GM21786 (cell line): ENCODE results near the gene CD83.
"Not testable (repeated sequence)": the region's sequence is repeated elsewhere in the genome, so short reads cannot be mapped to it uniquely, and the experiment has no call there.

Source experiments
- ATAC-seq: cut with Tn5 transposase; IDR thresholded peaks from one replicate; pipeline ENCODE4 v1.9.1; 2021; ENCODE audit not compliant: unreplicated experiment

CD83 gene, protein sequence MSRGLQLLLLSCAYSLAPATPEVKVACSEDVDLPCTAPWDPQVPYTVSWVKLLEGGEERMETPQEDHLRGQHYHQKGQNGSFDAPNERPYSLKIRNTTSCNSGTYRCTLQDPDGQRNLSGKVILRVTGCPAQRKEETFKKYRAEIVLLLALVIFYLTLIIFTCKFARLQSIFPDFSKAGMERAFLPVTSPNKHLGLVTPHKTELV

DNA sequence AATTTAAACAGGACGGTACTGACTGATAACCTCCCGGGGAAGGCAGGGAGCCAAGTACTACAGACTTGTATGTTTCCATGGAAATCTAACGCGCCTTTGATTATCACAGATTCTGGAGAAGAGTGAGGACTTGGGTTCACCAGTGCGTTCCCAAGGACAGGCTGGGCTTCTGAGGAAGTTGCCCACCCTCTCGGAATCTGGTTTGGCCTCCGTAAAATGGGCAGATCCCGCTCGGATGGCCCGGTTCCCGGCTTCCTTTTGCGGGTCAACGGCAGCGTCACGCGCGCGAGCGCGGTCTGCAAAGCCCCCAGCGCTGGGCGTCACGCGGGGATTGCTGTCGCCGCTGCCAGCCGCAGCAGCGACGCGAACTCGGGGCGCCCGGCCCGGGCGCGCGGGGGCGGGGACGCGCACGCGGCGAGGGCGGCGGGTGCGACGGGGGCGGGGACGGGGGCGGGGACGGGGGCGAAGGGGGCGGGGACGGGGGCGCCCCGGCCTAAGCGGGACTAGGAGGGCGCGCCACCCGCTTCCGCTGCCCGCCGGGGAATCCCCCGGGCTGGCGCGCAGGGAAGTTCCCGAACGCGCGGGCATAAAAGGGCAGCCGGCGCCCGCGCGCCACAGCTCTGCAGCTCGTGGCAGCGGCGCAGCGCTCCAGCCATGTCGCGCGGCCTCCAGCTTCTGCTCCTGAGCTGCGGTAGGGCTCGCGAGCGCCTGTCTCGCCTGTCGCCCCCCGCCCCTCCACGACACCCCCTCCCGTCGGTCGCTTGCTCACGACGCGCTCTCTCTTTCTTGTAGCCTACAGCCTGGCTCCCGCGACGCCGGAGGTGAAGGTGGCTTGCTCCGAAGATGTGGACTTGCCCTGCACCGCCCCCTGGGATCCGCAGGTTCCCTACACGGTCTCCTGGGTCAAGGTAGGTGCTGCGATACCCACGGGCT lies at the start of gene CD83:
CD83 (plus strand) TSS at position 615 of the 933 bp plus-strand sequence; CDS start at position 655, 40 bp downstream.
- ATAC-seq: peak; percentile 44

DNA sequence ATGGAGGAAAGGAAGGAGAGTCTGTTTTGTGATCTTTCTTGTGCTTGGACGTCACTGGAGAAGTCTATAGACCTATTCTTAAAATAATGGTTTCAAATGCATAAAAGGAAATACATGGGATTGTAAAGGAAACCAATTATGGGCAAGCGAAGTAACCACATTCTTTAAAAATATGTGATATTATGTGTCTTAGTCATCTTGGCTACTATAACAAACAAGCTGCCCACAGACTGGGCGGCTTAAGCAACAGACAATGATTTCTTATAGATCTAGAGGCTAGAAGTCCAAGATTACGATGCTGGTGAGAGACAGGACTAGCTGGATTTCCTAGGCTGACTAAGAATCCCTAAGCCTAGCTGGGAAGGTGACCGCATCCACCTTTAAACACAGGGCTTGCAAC lies 49.4 kb upstream of the CD83 start:
- no peak for ATAC-seq

DNA sequence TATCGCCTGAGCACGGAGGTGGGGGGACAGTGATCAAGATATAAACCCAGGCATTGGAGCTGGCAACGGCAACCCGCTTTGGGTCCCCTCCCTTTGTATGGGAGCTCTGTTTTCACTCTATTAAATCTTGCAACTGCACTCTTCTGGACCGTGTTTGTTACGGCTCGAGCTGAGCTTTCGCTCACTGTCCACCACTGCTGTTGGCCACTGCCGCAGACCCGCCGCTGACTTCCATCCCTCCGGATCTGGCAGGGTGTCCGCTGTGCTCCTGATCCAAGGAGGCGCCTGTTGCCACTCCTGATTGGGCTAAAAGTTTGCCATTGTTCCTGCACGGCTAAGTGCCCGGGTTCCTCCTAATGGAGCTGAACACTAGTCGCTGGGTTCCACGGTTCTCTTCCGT lies 48.9 kb upstream of the CD83 start:
- no peak for ATAC-seq

DNA sequence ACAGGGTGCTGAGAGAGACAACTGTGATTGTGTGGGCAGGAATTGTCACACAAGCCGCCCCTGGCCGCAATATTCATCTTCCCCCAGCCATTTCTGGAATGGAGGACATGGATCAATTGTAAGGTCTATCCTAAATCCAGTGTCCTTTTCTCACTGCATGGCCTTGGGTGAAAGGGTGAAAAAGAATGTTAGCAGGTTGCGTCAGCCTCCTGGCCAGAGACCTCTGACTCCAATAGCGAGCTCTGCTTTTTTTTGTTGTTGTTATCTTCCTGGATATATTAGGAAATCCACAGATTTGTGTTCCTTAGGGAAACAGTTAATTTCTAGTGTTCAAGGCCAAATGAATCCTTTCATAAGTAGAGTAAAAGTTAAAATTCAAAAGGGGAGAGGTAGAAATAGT lies 47.1 kb upstream of the CD83 start:
- no peak for ATAC-seq

DNA sequence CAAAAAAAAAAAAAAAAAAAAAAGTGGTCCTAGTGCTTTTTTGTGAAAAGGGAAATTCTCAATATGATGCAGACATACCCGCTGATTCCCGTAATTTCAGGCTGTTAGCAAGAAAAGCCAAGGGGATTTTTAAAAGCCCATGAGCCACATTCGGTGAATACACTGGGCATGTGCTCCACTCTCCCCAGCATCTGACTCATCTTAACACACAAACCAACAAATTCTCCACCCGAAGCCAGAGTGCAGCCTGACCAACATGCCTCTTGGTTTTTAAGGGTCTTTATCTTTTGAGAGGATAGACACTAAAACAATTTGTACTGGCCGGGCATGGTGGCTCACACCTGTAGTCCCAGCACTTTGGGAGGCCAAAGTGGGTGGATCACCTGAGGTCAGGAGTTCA lies 45.5 kb upstream of the CD83 start:
- no peak for ATAC-seq

DNA sequence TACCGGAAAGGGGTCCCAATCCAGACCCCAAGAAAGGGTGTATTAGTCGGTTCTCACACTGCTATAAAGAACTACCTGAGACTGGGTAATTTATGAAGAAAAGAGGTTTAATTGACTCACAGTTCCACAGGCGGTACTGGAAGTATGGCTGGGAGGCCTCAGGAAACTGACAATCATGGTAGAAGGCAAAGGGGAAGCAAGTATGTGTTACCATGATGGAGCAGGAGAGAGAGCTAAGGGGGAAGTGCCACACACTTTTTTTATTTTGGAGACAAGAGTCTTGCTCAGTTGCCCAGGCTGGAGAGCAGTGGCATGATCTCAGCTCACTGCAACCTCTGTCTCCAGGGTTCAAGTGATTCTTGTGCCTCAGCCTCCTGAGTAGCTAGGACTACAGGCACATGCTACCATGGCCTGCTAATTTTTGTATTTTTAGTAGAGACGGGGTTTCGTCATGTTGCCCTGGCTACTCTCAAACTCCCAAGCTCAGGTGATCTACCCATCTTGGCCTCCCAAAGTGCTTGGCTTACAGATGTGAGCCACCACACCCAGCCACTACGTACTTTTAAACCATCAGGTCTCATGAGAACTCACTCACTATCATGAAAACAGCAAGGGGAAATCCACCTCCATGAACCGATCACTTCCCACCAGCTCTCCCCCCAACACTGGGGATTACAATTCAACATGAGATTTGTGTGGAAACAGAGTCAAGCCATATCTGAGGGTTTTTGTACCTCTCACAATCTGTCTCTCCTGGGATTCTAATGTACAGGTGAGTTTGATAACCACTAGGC lies 43.8 kb upstream of the CD83 start:
- not testable (repeated sequence) for ATAC-seq

DNA sequence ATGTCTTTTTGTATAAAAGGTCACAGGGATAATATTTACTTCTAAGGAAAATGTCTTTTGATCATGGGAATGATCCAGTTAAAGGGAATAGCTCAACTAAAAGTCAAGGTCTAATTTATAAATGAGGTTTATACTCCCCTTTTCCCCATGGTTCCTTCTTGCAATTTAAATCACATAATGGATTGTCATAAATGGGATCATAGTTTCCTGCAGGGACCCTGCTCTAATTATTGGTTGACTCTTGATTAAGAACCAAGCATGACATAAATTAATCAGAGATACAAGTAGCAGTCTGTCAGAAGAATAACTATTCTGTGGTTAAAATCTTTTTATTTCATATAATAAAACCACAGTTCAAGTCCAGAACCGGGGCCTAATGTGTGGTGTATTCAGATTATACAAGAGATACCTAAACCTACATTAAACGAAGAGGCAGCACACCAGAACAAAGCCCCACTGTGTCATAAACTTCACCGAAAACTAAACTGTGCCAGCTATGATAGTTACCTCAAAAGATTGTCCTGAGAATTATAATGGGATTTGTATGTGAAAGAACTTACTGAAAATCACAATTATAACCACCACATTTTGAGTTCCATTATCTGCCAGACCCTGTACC lies 43.0 kb upstream of the CD83 start:
- peak; percentile 19 for ATAC-seq

DNA sequence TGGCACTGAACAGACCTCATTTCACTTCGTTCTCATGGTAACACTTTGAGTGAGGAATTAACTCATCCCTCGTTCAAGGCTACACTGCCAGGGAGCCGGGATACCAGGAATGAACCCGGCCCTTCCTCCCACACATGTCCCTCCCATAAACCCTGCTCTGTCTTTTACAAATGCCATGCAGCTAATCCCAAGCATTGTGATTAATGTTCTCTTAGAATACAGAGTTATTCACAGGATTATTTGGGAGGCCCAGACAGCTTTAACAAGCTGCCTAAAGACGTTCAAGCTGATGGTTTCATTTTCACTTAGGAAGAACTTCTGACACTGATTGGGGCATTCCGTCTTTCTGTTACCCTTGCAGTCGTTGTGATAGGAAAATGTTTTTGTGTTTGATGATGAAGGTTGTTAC lies 42.5 kb upstream of the CD83 start:
- peak; percentile 75 for ATAC-seq

DNA sequence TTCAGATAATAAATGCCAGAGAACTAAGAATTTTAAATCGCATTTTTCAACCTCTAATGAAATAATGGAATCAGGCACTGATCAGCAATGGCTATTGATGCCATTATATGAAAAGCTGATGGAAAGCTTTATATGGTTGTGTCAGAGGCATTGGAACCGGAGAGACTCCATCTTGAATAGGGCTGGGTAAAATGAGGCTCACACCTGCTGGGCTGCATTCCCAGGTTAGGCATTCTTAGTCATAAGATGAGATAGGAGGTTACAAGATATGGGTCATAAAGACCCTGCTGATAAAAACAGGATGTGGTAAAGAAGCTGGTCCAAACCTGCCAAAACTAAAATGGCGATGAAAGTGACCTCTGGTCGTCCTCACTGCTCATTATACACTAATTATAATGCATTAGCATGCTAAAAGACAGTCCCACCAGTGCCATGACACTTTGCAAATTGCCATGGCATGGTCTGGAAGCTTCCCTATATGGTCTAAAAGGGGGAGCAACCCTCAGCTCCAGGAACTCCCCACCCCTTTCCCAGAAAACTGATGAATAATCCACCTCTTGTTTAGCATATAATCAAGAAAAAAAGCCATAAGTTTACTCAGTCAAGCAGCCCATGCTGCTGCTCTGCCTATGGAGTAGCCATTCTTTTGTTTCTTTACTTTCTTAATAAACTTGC lies 40.2 kb upstream of the CD83 start:
- no peak for ATAC-seq

DNA sequence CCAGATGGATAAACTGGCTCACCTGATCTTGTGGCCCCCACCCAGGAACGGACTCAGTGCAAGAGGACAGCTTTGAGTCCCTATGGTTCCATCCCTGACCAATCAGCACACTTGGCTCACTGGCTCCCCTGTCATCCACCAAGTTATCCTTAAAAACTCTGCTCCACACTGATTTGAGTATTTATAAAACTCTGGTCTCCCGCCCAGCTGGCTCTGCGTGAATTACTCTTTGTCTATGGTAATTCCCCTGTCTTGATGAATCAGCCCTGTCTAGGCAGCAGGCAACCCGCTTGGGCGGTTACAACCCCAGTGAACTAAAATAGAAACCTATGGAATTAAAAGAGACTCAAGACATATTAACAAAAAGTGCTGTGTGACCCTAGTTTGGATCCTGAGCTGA lies 38.1 kb upstream of the CD83 start:
- ATAC-seq: no peak

DNA sequence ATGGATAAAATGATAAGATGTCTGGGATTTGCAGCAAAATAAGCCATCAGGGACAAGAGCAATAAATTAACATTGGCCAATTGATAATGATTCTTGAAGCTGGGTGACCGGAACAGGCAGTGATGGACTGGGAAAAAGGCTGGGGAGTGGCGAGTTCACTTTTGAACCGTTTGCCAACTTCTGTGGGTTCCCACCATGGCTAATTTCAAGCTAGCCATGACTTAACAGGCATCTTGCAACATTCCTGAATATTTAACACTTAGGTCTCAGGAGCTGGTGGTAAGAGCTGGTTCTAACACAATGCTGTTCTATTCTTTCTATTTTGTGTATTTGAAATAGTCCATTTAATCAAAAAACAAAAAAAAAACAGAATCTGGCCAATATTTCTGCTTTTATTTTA lies 37.6 kb upstream of the CD83 start:
- no peak for ATAC-seq

DNA sequence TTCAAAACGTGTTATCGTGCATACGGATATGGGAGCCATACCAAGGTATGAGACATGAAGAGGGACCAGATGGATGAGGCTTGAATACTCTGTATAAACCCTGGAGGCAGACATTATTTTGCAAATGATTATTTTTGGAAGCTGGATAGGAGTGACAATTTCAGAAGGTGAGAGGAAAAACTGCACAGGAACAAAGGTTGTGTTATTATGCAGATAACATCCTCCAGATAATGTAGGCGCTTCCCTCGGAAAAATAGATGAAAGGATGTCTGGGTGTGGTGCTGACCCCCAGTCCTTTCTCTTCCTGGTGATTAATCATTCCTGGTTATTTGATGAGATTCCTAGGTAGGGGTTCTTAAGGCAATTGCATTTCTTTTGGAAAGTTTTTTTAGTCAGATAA lies 36.4 kb upstream of the CD83 start:
- no peak for ATAC-seq

DNA sequence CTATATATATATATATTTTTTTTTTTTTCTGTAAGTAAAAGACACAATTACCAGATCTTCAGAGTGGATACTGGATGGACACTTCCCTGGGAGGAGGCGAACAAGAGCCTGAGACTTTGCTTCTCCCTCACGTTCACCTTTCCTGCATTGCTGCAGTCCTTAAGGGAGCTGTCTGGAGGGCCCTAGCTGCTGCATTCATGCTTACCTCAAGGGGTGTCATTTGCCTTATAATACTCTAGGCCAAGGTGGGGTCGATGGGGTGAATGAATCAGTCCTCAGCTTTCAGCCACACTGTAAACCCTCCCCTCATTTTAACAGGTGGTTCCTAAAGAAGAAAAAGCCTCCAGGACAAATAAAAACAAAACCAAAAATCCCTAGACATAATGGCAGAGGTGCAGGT lies 34.8 kb upstream of the CD83 start:
- no peak for ATAC-seq

DNA sequence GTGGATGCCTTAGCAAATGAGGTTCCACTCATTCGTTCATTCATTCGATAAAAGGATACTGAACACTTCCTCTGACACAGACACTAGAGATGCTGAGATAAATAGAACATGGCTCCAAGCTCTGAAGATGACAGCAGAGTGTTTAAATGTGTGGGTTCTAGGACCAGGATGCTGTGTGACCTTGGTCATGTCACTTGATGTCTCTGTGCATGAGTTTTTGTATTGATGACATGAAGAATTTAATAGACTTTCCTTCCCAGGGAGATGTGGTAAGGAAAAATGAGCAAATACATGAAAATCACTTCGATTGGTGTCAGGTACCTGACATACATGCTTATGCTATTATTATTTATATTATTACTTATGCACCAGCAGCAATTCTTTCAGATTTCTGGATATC lies 34.3 kb upstream of the CD83 start:
- no peak for ATAC-seq

DNA sequence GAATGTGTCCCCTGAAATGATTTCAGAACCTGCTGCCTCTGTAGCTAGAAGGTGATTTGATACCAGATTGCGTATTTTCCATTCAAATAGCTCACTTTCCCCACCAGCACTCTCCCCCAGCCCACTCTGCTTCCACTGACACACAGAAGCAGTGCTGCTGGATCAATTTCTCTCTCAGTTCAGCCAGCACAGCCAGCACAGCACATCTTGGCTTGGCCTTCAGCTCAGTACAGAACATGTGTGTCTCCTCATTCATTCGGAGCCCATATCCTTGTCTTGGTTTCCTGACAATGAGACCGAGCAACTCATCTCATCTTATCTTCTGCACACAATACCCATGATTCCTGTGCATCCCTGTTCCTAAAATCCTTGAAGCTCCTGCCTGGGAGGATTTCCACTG lies 33.8 kb upstream of the CD83 start:
- ATAC-seq: no peak

DNA sequence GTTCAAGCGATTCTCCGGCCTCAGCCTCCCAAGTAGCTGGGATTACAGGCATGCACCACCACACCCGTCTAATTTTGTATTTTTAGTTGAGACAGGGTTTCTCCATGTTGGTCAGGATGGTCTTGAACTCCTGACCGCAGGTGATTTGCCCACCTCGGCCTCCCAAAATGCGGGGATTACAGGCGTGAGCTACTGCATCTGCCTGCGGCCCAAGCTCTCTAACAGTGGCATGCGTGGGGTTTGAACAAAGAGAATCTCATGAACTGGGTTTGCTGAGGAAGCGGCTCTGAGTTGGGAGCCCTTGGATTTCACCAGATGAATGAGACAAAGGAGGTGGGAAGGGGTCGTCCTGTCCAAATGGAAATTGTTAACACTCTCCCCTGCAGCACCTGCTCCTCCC lies 33.2 kb upstream of the CD83 start:
- no peak for ATAC-seq

DNA sequence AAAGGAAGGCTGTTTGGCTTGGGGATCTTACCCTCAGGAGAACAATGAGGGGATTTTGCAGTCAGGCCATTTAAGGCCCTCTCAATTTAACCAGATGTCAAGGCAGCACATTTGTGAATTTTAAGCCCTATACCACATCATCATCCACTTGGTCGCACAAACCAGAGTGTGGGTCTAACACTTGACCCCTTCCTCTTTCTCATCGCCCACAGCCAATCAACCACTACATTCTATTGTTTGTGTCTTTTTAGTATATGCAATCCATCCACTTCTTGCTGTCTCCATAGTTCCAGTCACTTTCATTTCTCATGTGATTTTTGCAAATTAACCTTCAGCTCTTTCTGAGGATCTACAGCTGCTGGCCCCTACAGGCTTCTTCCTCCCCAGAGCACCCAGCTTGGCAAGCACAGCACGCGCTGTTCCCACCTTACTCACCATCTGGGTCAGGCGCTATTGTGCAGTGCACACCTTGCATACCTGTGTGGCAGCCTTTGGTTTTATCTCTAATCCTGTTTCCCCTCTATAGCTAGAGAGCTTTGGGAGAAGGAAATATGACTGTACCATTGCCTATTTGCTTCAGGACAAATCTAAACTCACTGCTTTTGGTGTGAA lies 32.3 kb upstream of the CD83 start:
- no peak for ATAC-seq

DNA sequence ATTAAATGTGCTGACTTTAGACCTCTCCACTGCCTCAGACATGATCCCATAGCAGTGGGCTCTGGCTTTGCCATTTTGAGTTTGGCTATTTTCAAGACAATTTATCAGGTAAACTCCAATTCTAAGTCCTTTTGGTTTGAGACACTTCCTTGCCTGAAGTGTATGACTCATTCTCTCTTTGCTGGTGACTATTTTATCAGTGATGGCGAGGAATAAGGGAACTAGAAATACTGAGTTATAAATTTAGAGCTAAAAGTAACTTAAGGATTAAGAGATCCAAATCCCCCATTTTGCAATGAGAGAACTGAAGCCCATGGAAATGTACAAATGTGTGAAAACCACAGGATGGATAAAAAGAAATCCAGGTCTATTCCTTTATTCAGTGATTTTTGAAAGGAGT lies 30.9 kb upstream of the CD83 start:
- no peak for ATAC-seq

DNA sequence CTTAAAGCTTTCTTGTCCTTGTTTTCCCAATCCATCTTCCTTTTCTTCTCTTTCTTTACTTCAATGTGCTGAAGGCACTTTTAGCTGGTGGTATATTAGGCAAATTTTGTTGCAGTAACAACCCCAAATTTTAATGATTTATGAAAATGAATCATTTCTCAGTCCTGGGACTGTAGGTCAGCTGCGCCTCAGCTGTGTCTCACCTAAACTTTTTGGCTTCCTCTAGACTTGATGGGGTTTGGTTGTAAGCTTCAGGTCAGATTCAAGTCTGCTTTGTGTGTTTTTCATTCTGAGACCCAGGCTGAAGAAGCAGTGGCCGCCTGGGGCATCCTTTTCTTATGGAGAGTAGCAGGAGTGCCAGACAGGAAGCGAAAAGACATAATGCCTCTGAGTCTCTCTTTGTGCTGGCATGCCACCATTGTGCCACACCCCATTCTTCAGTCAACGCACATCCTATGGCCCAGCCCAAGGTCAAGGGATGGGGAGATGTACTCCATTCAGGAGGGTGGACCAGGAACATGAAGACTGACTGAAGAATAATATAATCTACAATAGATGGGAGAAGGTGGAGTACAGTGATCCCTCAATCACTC lies 28.9 kb upstream of the CD83 start:
- peak; percentile 41 for ATAC-seq

DNA sequence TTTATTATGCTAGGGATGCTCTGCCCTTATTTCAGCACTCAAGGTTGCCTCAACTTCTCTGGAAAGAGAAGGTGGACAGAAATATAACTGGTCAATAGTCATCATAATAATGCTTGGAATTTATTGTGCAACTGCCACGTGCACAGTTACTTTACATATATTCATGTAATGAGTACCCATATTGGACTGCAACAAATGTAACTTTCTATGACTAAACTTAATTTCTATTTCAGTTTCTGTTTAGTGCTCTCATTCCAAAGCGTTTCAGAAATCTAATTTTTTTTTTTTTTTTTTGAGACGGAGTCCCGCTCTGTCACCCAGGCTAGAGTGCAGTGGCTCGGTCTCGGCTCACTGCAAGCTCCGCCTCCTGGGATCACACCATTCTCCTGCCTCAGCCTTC lies 28.3 kb upstream of the CD83 start:
- peak; percentile 45 for ATAC-seq
